K562 (cell line): Measurements from ENCODE around the gene ATP2A1. TPM values are rescaled to one million over a fixed set of nuclear protein-coding genes. Genes with fewer than 3 reads are reported as not detected.

Experiments
- ARID1B ChIP-seq: fragments of 450-650 bp; IDR thresholded peaks from 2 replicates; pipeline ENCODE4 v1.6.1; 2016; ENCODE audit warnings: antibody characterized with exemption, mild to moderate bottlenecking, inconsistent platforms
- E2F8 ChIP-seq: fragments of 450-650 bp; IDR thresholded peaks from 2 replicates; pipeline ENCODE4 v1.7.1; 2018; ENCODE audit warnings: mild to moderate bottlenecking, low read depth; ENCODE audit not compliant: partially characterized antibody
- HIVEP1 ChIP-seq: fragments of 250-450 bp; sonication (Bioruptor Pico); IDR thresholded peaks from 2 replicates; pipeline ENCODE4 v1.4.0; 2020; ENCODE audit warnings: mild to moderate bottlenecking
- KDM1A ChIP-seq, 2 experiments: fragments of 450-650 bp; IDR thresholded peaks; 2 replicates each; pipeline ENCODE4 v1.6.1; 2016; ENCODE audit warnings: mild to moderate bottlenecking in 2 of 2
- LCOR ChIP-seq: sonication (generic); formaldehyde crosslinking; IDR thresholded peaks from 2 replicates; pipeline ENCODE4 v1.8.0; 2022; ENCODE audit warnings: mild to moderate bottlenecking, missing genetic modification reagents
- PHF8 ChIP-seq: fragments of 200-600 bp; sonication (generic); IDR thresholded peaks from 2 replicates; pipeline ENCODE4 v1.6.1; 2012; ENCODE audit warnings: mixed run types, mild to moderate bottlenecking, inconsistent platforms, low read length, moderate library complexity, borderline replicate concordance
- SLC30A9 ChIP-seq: fragments of 250-450 bp; sonication (Bioruptor Pico); IDR thresholded peaks from 2 replicates; pipeline ENCODE4 v1.8.0; 2022; ENCODE audit warnings: mild to moderate bottlenecking, moderate library complexity
- SMAD2 ChIP-seq: fragments of 150-350 bp; IDR thresholded peaks from 2 replicates; pipeline ENCODE4 v1.6.1; 2014; ENCODE audit warnings: low read depth, mild to moderate bottlenecking, low read length
- SRF ChIP-seq, 2 experiments: fragments of 250-450, 450-650 bp in 1 of 2; sonication (Bioruptor Pico) in 1 of 2; sonication (generic) in 1 of 2; formaldehyde crosslinking; IDR thresholded peaks; 2 replicates each; pipeline versions ENCODE4 v1.5.0 to v1.5.1; 2020 to 2022; ENCODE audit warnings: mild to moderate bottlenecking in 1 of 2, missing genetic modification reagents in 1 of 2
- STAG1 ChIP-seq: sonication (generic); formaldehyde crosslinking; IDR thresholded peaks from 2 replicates; pipeline ENCODE4 v1.5.0; 2020; ENCODE audit warnings: missing genetic modification reagents, borderline replicate concordance
- TBP ChIP-seq: optimal IDR thresholded peaks from 2 replicates; pipeline ENCODE3; 2011; ENCODE audit warnings: low read depth, low read length, improper control_type of control experiment
- ZNF740 ChIP-seq, 3 experiments: fragments of 200-800 bp in 1 of 3; sonication (Bioruptor generic) in 1 of 3; sonication (generic) in 1 of 3; formaldehyde crosslinking in 1 of 3; IDR thresholded peaks; 2 replicates each; pipeline versions ENCODE4 v1.6.1 to v1.8.0; 2016 to 2022; ENCODE audit warnings: mild to moderate bottlenecking in 2 of 3, missing compliant biosample characterization in 2 of 3, missing genetic modification characterization in 2 of 3, missing genetic modification reagents in 1 of 3
- polyA plus RNA-seq, 8 experiments: library from polyadenylated mRNA; depleted of rRNA in 4 of 8; stranded (reverse) in 5 of 8; unstranded in 3 of 8; fragments of >200 nt; fragmentation: Nextera tagmentation in 2 of 8; fragmentation: Illumina TruSeq in 1 of 8; extraction: Ambion mirVana in 2 of 8; extraction: Trizol in 1 of 8; gene quantifications; 2 replicates each; pipeline versions ENCODE4 v1.2.1 to v1.2.3, GENCODE V29; 2011 to 2014; ENCODE audit warnings: inconsistent platforms in 1 of 8, missing spikeins in 1 of 8
- total RNA-seq, 7 experiments: library from RNA; depleted of rRNA in 6 of 7; stranded (reverse); fragments of >200 nt in 6 of 7; fragmentation: Illumina TruSeq in 2 of 7; extraction: Trizol in 2 of 7; gene quantifications; 2 replicates each; pipeline versions ENCODE4 v1.2.1 to v1.2.3, GENCODE V29; 2011 to 2021; ENCODE audit warnings: low replicate concordance in 1 of 7
- TF ChIP-seq, protein P1 (sequence below), 2 experiments: fragments of 450-650 bp; IDR thresholded peaks; 2 replicates each; pipeline ENCODE4 v1.6.1; 2018; ENCODE audit warnings: mild to moderate bottlenecking in 2 of 2, low read depth in 1 of 2; ENCODE audit not compliant: partially characterized antibody in 2 of 2
- TF ChIP-seq, protein P2 (sequence below): fragments of 450-650 bp; IDR thresholded peaks from 2 replicates; pipeline ENCODE4 v1.6.1; 2016
- TF ChIP-seq, protein P3 (sequence below): fragments of 450-650 bp; formaldehyde crosslinking; IDR thresholded peaks from 2 replicates; pipeline ENCODE4 v1.4.0; 2020; ENCODE audit warnings: mild to moderate bottlenecking

ATP2A1 gene
- total and polyA plus RNA-seq, 9 of the 15 experiments (the other 6 are each of a cell fraction or from before 2014, with no cell fraction given): 0.25 to 2.6 (median 0.65) TPM

DNA sequence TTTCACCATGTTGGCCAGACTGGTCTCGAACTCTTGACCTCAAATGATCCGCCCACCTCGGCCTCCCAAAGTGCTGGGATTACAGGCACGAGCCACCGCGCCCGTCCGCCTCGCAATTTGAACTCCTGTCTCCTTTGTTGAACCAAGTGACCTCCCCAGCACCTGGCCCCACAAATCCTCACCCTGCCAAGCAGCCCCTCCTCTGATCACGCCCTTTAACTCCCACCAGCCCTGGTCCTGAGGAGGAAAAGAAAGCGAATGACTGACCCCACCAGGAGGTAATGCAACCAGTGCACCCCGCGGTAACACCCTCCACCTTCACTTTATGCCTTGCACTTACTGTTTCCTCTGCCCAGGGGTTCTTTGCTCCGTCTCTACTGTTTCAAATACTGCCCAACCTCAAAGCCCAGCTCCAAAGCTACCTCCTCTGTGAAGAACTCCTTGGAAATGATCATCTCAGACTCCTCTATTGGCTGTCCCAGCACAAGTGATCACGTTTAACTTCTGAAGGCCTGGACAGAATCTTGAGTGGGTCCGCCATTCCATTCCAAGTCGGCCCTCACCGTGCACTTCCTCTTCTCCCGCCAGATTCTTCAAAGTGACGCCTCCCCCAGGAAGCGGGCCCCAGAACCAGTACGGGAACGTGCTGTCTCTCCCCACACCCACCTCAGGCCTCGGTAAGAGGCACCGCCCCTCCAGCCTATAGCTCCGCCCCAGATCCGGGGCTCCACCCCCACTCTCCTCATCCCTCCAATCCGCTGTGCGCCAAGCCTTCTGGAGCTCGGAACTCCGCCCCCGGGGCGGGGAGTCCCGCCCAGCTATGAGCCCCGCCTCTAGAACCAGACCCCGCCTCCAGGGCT, 57.9 kb downstream of the ATP2A1 start (continued):
- TF ChIP-seq E2F8: peak; percentile 89
- TF ChIP-seq TBP: peak; percentile 64
- TF ChIP-seq, protein P1, sequence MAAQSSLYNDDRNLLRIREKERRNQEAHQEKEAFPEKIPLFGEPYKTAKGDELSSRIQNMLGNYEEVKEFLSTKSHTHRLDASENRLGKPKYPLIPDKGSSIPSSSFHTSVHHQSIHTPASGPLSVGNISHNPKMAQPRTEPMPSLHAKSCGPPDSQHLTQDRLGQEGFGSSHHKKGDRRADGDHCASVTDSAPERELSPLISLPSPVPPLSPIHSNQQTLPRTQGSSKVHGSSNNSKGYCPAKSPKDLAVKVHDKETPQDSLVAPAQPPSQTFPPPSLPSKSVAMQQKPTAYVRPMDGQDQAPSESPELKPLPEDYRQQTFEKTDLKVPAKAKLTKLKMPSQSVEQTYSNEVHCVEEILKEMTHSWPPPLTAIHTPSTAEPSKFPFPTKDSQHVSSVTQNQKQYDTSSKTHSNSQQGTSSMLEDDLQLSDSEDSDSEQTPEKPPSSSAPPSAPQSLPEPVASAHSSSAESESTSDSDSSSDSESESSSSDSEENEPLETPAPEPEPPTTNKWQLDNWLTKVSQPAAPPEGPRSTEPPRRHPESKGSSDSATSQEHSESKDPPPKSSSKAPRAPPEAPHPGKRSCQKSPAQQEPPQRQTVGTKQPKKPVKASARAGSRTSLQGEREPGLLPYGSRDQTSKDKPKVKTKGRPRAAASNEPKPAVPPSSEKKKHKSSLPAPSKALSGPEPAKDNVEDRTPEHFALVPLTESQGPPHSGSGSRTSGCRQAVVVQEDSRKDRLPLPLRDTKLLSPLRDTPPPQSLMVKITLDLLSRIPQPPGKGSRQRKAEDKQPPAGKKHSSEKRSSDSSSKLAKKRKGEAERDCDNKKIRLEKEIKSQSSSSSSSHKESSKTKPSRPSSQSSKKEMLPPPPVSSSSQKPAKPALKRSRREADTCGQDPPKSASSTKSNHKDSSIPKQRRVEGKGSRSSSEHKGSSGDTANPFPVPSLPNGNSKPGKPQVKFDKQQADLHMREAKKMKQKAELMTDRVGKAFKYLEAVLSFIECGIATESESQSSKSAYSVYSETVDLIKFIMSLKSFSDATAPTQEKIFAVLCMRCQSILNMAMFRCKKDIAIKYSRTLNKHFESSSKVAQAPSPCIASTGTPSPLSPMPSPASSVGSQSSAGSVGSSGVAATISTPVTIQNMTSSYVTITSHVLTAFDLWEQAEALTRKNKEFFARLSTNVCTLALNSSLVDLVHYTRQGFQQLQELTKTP (IDR thresholded peaks at IDR 0.05; ENCODE audit: low read depth in 1 of 2, partially characterized antibody in 2 of 2): peak in 1 of 2 experiments; percentile 63
- TF ChIP-seq, protein P2, sequence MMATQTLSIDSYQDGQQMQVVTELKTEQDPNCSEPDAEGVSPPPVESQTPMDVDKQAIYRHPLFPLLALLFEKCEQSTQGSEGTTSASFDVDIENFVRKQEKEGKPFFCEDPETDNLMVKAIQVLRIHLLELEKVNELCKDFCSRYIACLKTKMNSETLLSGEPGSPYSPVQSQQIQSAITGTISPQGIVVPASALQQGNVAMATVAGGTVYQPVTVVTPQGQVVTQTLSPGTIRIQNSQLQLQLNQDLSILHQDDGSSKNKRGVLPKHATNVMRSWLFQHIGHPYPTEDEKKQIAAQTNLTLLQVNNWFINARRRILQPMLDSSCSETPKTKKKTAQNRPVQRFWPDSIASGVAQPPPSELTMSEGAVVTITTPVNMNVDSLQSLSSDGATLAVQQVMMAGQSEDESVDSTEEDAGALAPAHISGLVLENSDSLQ: 0 out of 2 replicates have a peak, but pooled peaks have one; percentile 8
- TF ChIP-seq ARID1B: 0 out of 2 replicates have a peak, but pooled peaks have one; percentile 34
- no peak for TF ChIP-seq SMAD2
- TF ChIP-seq SRF (CRISPR knock-in tag; IDR thresholded peaks at IDR 0.05): peak in 1 of 2 experiments; percentile 68; a peak in 1 of 4 replicates
- TF ChIP-seq HIVEP1: no peak
- TF ChIP-seq, protein P3, sequence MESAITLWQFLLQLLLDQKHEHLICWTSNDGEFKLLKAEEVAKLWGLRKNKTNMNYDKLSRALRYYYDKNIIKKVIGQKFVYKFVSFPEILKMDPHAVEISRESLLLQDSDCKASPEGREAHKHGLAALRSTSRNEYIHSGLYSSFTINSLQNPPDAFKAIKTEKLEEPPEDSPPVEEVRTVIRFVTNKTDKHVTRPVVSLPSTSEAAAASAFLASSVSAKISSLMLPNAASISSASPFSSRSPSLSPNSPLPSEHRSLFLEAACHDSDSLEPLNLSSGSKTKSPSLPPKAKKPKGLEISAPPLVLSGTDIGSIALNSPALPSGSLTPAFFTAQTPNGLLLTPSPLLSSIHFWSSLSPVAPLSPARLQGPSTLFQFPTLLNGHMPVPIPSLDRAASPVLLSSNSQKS (CRISPR knock-in tag): no peak
- TF ChIP-seq STAG1: no peak
- no peak for TF ChIP-seq ZNF740 (CRISPR knock-in tag; IDR thresholded peaks at IDR 0.05)
- TF ChIP-seq ZNF740 (tag; IDR thresholded peaks at IDR 0.05): no peak
- peak; percentile 64; the same call in 1 of the 2 replicates for TF ChIP-seq PHF8
- no peak for TF ChIP-seq SLC30A9 (CRISPR knock-in tag)
- no peak for TF ChIP-seq LCOR (CRISPR knock-in tag)
- TF ChIP-seq KDM1A (IDR thresholded peaks at IDR 0.05): 0 out of 4 replicates have a peak, but pooled peaks of 1 of the 2 experiments have one; percentile 27
